Natural killer cell (primary cell): ENCODE results near the gene IRF4. TPM values are rescaled to one million over a fixed set of nuclear protein-coding genes. Genes with fewer than 3 reads are reported as not detected.

Experiments
- ATAC-seq, 3 donors: fragments of 150-1000 bp in 2 of 3; fragments of 200-7000 bp in 1 of 3; cut with Tn5 transposase; 1 replicate in 1 of 3; 2 replicates in 2 of 3; pipeline ENCODE4 v1.10.0; 2021; ENCODE audit warnings: mild to moderate bottlenecking in 2 of 3, moderate library complexity in 2 of 3
- DNase-seq, 2 donors: peaks; one replicate each; pipeline versions ENCODE4 v3.0.0 to v3.0.0-alpha.2; 2013 to 2021; ENCODE audit warnings: mixed read lengths in 1 of 2
- H3K27ac ChIP-seq: one replicate; pipeline ENCODE4 v1.5.1; 2013; ENCODE audit warnings: mild to moderate bottlenecking, low read length
- H3K27me3 ChIP-seq: one replicate; pipeline ENCODE4 v1.6.1; 2013; ENCODE audit warnings: low read length; ENCODE audit not compliant: control insufficient read depth, insufficient read depth
- H3K36me3 ChIP-seq: one replicate; pipeline ENCODE4 v1.6.1; 2013; ENCODE audit warnings: low read length; ENCODE audit not compliant: control insufficient read depth, insufficient read depth
- H3K4me1 ChIP-seq: one replicate; pipeline ENCODE4 v1.6.1; 2013; ENCODE audit warnings: low read length; ENCODE audit not compliant: control insufficient read depth, insufficient read depth
- H3K4me3 ChIP-seq: one replicate; pipeline ENCODE4 v1.5.1; 2013; ENCODE audit warnings: low read length
- H3K9me3 ChIP-seq: one replicate; pipeline ENCODE4 v1.6.1; 2013; ENCODE audit warnings: low read length; ENCODE audit not compliant: control insufficient read depth, insufficient read depth
- H3K27ac Mint-ChIP-seq, 2 donors: one replicate each; pipeline ENCODE4 v1.8.0; 2022; ENCODE audit warnings: mild to moderate bottlenecking in 2 of 2, mixed read lengths in 2 of 2, moderate library complexity in 1 of 2
- H3K27me3 Mint-ChIP-seq, 2 donors: one replicate each; pipeline ENCODE4 v1.8.0; 2022; ENCODE audit warnings: low read depth in 2 of 2, mixed read lengths in 2 of 2
- H3K36me3 Mint-ChIP-seq: one replicate; pipeline ENCODE4 v1.8.0; 2022; ENCODE audit warnings: mixed read lengths
- H3K4me1 Mint-ChIP-seq, 2 donors: one replicate each; pipeline ENCODE4 v1.8.0; 2022; ENCODE audit warnings: mixed read lengths in 2 of 2
- H3K4me3 Mint-ChIP-seq: one replicate; pipeline ENCODE4 v1.8.0; 2022; ENCODE audit warnings: mild to moderate bottlenecking, moderate library complexity, mixed read lengths
- H3K9me3 Mint-ChIP-seq, 2 donors: one replicate each; pipeline ENCODE4 v1.8.0; 2022; ENCODE audit warnings: mixed read lengths in 2 of 2
- WGBS: methylation state at CpG from one replicate; pipeline ENCODE4 v1.1.7; 2013; ENCODE audit warnings: missing lambda C conversion rate; ENCODE audit not compliant: insufficient coverage; 5-methylcytosine and 5-hydroxymethylcytosine counted together
- intact Hi-C: fragments of 100-400 bp; cut with micrococcal nuclease; formaldehyde crosslinking; loops from one replicate; pipeline ENCODE4 v1.14.2; 2022
- total RNA-seq, 4 donors: library from RNA; stranded (reverse); fragments of 120-200 nt in 1 of 4; gene quantifications; one replicate each; pipeline versions ENCODE4 v1.2.3 to v1.2.4, GENCODE V29; 2013 to 2022
- TF ChIP-seq, protein P1 (sequence below): fragments of 200-600 bp; IDR thresholded peaks from one replicate; pipeline ENCODE4 v1.8.0; 2022; ENCODE audit warnings: antibody characterized with exemption

The IRF4 gene
- total RNA-seq, 3 donors from 2014 or later (not counting 1 experiment from before 2014, with no cell fraction given), result 3.5 to 37.5 (median 3.5) TPM

DNA sequence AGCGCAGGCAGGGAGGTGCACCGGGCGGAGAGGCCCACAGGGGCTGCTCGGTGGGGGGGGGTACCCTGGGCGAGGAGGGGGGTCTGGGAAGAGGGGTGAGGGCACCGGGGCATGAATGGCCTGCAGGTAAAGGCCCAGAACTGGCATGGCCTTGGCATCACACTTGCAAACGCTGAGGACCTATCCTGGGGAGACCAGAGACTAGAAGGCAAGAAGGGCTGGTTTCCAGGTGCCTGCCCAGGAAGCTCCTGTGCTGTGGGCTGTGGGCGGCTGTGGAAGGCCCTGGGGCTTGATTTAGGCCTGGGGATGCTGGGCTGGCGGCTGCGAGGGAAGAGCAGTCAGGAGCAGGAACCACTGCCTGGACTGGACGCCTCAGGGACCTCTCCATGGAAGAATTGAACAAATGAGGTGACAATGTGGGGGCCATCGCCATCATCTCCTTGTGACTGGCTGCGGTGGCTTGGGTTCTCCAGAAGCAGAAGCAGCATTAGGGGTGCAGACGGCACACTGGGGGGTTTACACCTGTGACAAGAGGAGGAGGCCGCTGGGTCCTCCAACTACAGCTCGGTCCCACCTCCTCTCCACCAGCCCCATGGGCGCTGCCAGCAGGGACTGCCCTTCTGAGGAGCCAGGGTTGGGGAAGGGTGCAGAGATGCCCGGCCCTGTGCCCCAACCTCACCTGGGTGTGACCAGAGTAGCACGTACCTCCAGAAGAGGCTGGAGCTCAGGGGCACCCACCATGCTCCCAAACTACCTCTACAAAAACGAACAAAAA is 32.1 kb upstream of the IRF4 start:
- no peaks in the 10 kb centered on the region for H3K36me3 ChIP-seq
- Mint-ChIP-seq H3K27ac (peak overlapping the region in 1 of 2 donors; percentile 57), H3K9me3 (no peaks in the 10 kb centered on the region), H3K4me1 (peaks cover 18 to 36% of the 10 kb centered on the region in 2 donors), H3K27me3 (no peaks in the 10 kb centered on the region), H3K4me3 (no peak overlapping the region), H3K36me3 (no peaks in the 10 kb centered on the region)
- TF ChIP-seq, protein P1, sequence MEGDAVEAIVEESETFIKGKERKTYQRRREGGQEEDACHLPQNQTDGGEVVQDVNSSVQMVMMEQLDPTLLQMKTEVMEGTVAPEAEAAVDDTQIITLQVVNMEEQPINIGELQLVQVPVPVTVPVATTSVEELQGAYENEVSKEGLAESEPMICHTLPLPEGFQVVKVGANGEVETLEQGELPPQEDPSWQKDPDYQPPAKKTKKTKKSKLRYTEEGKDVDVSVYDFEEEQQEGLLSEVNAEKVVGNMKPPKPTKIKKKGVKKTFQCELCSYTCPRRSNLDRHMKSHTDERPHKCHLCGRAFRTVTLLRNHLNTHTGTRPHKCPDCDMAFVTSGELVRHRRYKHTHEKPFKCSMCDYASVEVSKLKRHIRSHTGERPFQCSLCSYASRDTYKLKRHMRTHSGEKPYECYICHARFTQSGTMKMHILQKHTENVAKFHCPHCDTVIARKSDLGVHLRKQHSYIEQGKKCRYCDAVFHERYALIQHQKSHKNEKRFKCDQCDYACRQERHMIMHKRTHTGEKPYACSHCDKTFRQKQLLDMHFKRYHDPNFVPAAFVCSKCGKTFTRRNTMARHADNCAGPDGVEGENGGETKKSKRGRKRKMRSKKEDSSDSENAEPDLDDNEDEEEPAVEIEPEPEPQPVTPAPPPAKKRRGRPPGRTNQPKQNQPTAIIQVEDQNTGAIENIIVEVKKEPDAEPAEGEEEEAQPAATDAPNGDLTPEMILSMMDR, result no peak
- peaks cover 44% of the 10 kb centered on the region for H3K4me1 ChIP-seq
- 75% methylated on average over 20 of the region's 20 CpGs for WGBS
- no peak overlapping the region for H3K4me3 ChIP-seq
- H3K27me3 ChIP-seq, result no peaks in the 10 kb centered on the region
- intact Hi-C loops, result no loop called here
- peaks cover 12% of the 10 kb centered on the region for H3K9me3 ChIP-seq
- ATAC-seq, result no peak
- DNase-seq, result no peak
- no peak overlapping the region for H3K27ac ChIP-seq

DNA sequence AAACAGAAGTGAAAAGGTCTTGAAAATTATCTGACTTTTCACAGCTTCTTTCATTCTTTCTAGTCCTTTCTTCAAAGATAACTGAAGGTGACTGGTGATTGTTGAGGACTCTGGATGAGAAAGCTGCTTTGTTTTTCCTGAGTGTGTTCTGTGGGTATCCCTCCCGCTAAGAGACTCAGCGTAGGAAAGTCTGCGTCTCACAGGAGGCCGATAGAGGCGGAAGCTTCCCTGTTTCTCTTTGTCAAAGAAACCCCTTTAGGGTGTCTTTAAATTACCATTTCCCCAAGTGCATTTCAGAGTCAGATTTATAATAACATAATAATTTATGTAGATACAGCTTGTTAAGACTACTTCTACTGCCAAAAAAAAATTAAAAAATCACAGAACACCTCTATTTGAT is 31.2 kb upstream of the IRF4 start:
- no peak overlapping the region for H3K4me3 Mint-ChIP-seq
- no peaks in the 10 kb centered on the region for H3K27me3 ChIP-seq
- peaks cover 41% of the 10 kb centered on the region for H3K4me1 ChIP-seq
- H3K27ac Mint-ChIP-seq, result peak overlapping the region; percentile 2 to 12
- no peak for ATAC-seq
- TF ChIP-seq, protein P1, result no peak
- no peak overlapping the region for H3K4me3 ChIP-seq
- H3K9me3 ChIP-seq, result peaks cover 12% of the 10 kb centered on the region
- no peaks in the 10 kb centered on the region for H3K36me3 Mint-ChIP-seq
- peaks cover 18 to 36% of the 10 kb centered on the region in 2 donors for H3K4me1 Mint-ChIP-seq
- no peaks in the 10 kb centered on the region for H3K27me3 Mint-ChIP-seq
- DNase-seq, result no peak
- no peak overlapping the region for H3K27ac ChIP-seq
- intact Hi-C loops, result no loop called here
- H3K36me3 ChIP-seq, result no peaks in the 10 kb centered on the region
- WGBS, result 78% methylated on average over 5 of the region's 5 CpGs
- H3K9me3 Mint-ChIP-seq, result no peaks in the 10 kb centered on the region

DNA sequence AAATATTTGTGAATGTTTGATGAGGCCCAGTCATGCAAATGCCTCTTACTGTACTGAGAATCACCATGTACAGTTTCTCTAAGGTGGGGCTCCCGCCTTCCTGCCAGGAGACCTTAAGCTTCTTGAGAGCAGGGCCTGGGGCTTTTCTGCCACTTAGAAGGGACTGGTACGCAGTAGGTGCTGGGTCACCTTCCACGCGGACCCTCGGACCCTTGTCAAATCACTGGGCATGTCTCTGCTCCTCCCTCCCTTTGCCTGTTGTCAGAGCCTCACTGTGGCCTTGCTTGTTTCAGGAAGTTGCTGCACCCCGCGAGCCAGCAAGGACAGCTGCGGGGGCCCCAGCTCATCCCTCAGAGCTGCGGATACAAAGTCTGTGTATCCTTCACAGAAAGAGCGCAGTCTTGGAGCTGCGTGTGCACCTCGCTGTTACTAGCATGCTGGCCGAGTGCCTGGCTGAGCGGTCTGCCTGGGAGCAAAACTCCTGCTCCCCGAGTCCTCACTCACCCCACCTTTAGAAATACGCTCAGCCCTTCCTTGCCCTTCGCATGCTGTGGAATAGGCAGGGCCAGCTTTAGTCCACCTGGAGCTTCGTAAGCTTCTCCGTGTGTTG is 30.7 kb upstream of the IRF4 start:
- H3K4me1 Mint-ChIP-seq, result peaks cover 18 to 36% of the 10 kb centered on the region in 2 donors
- intact Hi-C loops, result no loop called here
- H3K27me3 ChIP-seq, result no peaks in the 10 kb centered on the region
- H3K4me3 Mint-ChIP-seq, result no peak overlapping the region
- H3K4me3 ChIP-seq, result no peak overlapping the region
- TF ChIP-seq, protein P1, result no peak
- peak overlapping the region in 1 of 2 donors; percentile 2 for H3K27ac Mint-ChIP-seq
- no peak for DNase-seq
- no peaks in the 10 kb centered on the region for H3K9me3 Mint-ChIP-seq
- no peaks in the 10 kb centered on the region for H3K36me3 Mint-ChIP-seq
- H3K4me1 ChIP-seq, result peaks cover 41% of the 10 kb centered on the region
- peaks cover 12% of the 10 kb centered on the region for H3K9me3 ChIP-seq
- no peak for ATAC-seq
- H3K27me3 Mint-ChIP-seq, result no peaks in the 10 kb centered on the region
- 80% methylated on average over 19 of the region's 19 CpGs for WGBS
- H3K36me3 ChIP-seq, result no peaks in the 10 kb centered on the region
- H3K27ac ChIP-seq, result no peak overlapping the region
